HEK293 (cell line): ENCODE results near the gene FREM3.

Experiments
- CTCF ChIP-seq: fragments of 450-650 bp; formaldehyde crosslinking; IDR thresholded peaks from 2 replicates; pipeline ENCODE4 v1.5.1; 2016; ENCODE audit warnings: missing biosample characterization, missing genetic modification characterization
- ZNF621 ChIP-seq: fragments of 450-650 bp; formaldehyde crosslinking; IDR thresholded peaks from 2 replicates; pipeline ENCODE4 v1.5.1; 2017; ENCODE audit warnings: missing biosample characterization, missing genetic modification characterization

DNA sequence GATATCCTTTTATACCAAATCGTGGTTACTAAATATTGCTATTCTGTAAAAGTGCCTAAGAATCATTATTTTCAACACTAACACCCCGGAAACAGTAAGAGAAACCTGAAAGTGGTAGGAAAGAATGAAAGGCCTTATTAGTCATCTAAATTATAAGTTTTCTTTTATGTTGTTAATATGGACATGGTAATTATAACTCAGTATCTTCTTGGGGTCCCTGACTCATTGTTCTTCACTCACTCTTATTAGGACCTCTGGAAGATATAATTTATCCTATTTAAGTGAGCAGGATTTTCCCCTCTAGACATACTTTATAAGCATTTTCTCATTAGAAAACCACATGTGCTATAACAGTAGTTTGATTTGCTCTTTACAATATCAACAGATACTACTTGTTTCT, 136.0 kb downstream of the FREM3 start:
- TF ChIP-seq CTCF (tag by site-specific recombination) = no peak
- no peak for TF ChIP-seq ZNF621 (tag by site-specific recombination)
